Activated CD8-positive, alpha-beta memory T cell treated with anti-CD3 and anti-CD28 coated beads for 24 hours (primary cell): ENCODE measurements around the gene TUSC7.

Experiments
- DNase-seq: peaks from one replicate; pipeline ENCODE4 v3.0.0-alpha.2; 2020

Gene TUSC7

GRCh38 chr3:116709479-116709878 is at the start of gene TUSC7:
Gene TUSC7 (plus strand): TSS chr3:116709779.
- no peak for DNase-seq

- DNase-seq, result no peak
These were observed 48.4 kb upstream of the TUSC7 start for GRCh38 chr3:116661196-116661595.

- DNase-seq, result no peak
These were observed 46.1 kb upstream of the TUSC7 start for GRCh38 chr3:116663161-116664110.

GRCh38 chr3:116667324-116667723 is 42.3 kb upstream of the TUSC7 start:
- no peak for DNase-seq

- no peak for DNase-seq
These were observed 41.8 kb upstream of the TUSC7 start for GRCh38 chr3:116667791-116668190.

- DNase-seq, result no peak
These were observed 40.0 kb upstream of the TUSC7 start for GRCh38 chr3:116669576-116669975.

GRCh38 chr3:116671151-116671550 is 38.4 kb upstream of the TUSC7 start:
- DNase-seq, result no peak

- DNase-seq, result no peak
These were observed 30.7 kb upstream of the TUSC7 start for GRCh38 chr3:116678853-116679252.

GRCh38 chr3:116691041-116691440 is 18.5 kb upstream of the TUSC7 start:
- DNase-seq, result no peak

GRCh38 chr3:116701070-116701469 is 8.5 kb upstream of the TUSC7 start:
- no peak for DNase-seq

GRCh38 chr3:116702334-116702733 is 7.2 kb upstream of the TUSC7 start:
- DNase-seq, result no peak

GRCh38 chr3:116707531-116707930 is 2.0 kb upstream of the TUSC7 start:
- DNase-seq, result no peak

GRCh38 chr3:116716490-116716889 is 6.9 kb downstream of the TUSC7 start:
- DNase-seq, result no peak

GRCh38 chr3:116717566-116717965 is 8.0 kb downstream of the TUSC7 start:
- no peak for DNase-seq

- no peak for DNase-seq
These were observed 18.9 kb downstream of the TUSC7 start for GRCh38 chr3:116728454-116728853.

- no peak for DNase-seq
These were observed 24.7 kb downstream of the TUSC7 start for GRCh38 chr3:116734243-116734642.

- no peak for DNase-seq
These were observed 30.1 kb downstream of the TUSC7 start for GRCh38 chr3:116739678-116740077.

- DNase-seq, result no peak
These were observed 30.7 kb downstream of the TUSC7 start for GRCh38 chr3:116740293-116740692.

GRCh38 chr3:116741467-116741866 is 31.9 kb downstream of the TUSC7 start:
- no peak for DNase-seq

GRCh38 chr3:116743062-116743461 is 33.5 kb downstream of the TUSC7 start:
- no peak for DNase-seq

- DNase-seq, result no peak
These were observed 39.8 kb downstream of the TUSC7 start for GRCh38 chr3:116749388-116749787.

GRCh38 chr3:116757315-116757714 is 47.7 kb downstream of the TUSC7 start:
- no peak for DNase-seq

GRCh38 chr3:116759316-116759715 is 49.7 kb downstream of the TUSC7 start:
- no peak for DNase-seq
